Progenitor cell of endocrine pancreas (in vitro differentiated cells): ENCODE data around the gene HEMK1. TPM values are rescaled to one million over a fixed set of nuclear protein-coding genes. Genes with fewer than 3 reads are reported as not detected.

Experiments used
- DNase-seq: peaks from one replicate; pipeline ENCODE4 v3.0.0; 2021; ENCODE audit warnings: low spot score; ENCODE audit not compliant: unreplicated experiment
- H3K27ac Mint-ChIP-seq: 2 replicates; pipeline ENCODE4 v1.8.0; 2021; ENCODE audit warnings: mild to moderate bottlenecking, moderate library complexity, mixed read lengths
- H3K27me3 Mint-ChIP-seq: 2 replicates; pipeline ENCODE4 v1.8.0; 2021; ENCODE audit warnings: mixed read lengths
- H3K36me3 Mint-ChIP-seq: 2 replicates; pipeline ENCODE4 v1.8.0; 2022; ENCODE audit warnings: mixed read lengths; ENCODE audit not compliant: insufficient read depth
- H3K4me1 Mint-ChIP-seq: 2 replicates; pipeline ENCODE4 v1.8.0; 2021; ENCODE audit warnings: low read depth, mixed read lengths
- H3K4me3 Mint-ChIP-seq: 2 replicates; pipeline ENCODE4 v1.8.0; 2021; ENCODE audit warnings: low read depth, mild to moderate bottlenecking, moderate library complexity, mixed read lengths
- H3K9me3 Mint-ChIP-seq: 2 replicates; pipeline ENCODE4 v1.8.0; 2021; ENCODE audit warnings: low read depth, mixed read lengths
- CTCF ChIP-seq: fragments of 200-600 bp; sonication (generic); IDR thresholded peaks from one replicate; pipeline ENCODE4 v1.5.0; 2021; ENCODE audit warnings: antibody characterized with exemption, mild to moderate bottlenecking; ENCODE audit not compliant: unreplicated experiment
- total RNA-seq: library from RNA; stranded (reverse); gene quantifications from 2 replicates; pipeline ENCODE4 v1.2.1, GENCODE V29; 2021

The HEMK1 gene
- total RNA-seq, 1 donor from 2014 or later: 23.7 TPM

- peak overlapping the region; percentile 23 for H3K27ac Mint-ChIP-seq
- no peak for TF ChIP-seq CTCF
- no peak overlapping the region for H3K4me3 Mint-ChIP-seq
These were observed 34.8 kb downstream of the HEMK1 start for GRCh38 chr3:50604110-50604621.

GRCh38 chr3:50604628-50605588 lies 35.6 kb downstream of the HEMK1 start:
- DNase-seq: no peak
- Mint-ChIP-seq H3K36me3 (peaks cover 3% of the 10 kb centered on the region), H3K9me3 (no peaks in the 10 kb centered on the region), H3K27me3 (no peaks in the 10 kb centered on the region), H3K4me1 (peaks cover 31% of the 10 kb centered on the region), H3K4me3 (no peak overlapping the region), H3K27ac (no peak overlapping the region)
- no peak for TF ChIP-seq CTCF

More at GRCh38 chr3:50604110-50604621, 34.8 kb downstream of the HEMK1 start:
- H3K9me3 Mint-ChIP-seq: no peaks in the 10 kb centered on the region
- H3K36me3 Mint-ChIP-seq: peaks cover 3% of the 10 kb centered on the region
- no peaks in the 10 kb centered on the region for H3K27me3 Mint-ChIP-seq
- DNase-seq: no peak
- peaks cover 31% of the 10 kb centered on the region for H3K4me1 Mint-ChIP-seq

GRCh38 chr3:50605901-50606326 lies 36.6 kb downstream of the HEMK1 start:
- no peak for DNase-seq
- no peak for TF ChIP-seq CTCF
- Mint-ChIP-seq H3K27me3 (no peaks in the 10 kb centered on the region), H3K9me3 (no peaks in the 10 kb centered on the region), H3K4me3 (no peak overlapping the region), H3K4me1 (peaks cover 32% of the 10 kb centered on the region), H3K36me3 (peaks cover 3% of the 10 kb centered on the region), H3K27ac (no peak overlapping the region)

DNA sequence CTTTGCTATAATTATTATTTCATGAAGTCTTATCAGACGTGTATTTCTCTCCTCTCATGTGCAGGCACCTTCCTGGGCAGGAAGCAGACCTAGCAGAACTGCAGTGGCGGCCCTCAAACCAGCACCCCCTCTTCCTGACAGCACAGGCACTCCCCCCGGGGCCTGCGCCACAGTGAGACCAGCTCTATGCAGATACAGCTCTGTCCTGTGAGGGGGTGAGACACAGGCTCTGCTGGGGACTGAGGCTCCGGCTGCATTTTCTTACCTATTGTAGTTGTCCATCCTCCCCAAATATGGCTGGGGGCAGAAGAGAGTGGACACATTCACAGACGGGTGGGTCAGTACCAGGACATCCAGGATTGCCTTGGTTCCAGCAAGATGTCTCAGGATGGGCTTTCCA lies 37.3 kb downstream of the HEMK1 start:
- H3K36me3 Mint-ChIP-seq: peaks cover 3% of the 10 kb centered on the region
- H3K27ac Mint-ChIP-seq: no peak overlapping the region
- no peak for DNase-seq
- no peaks in the 10 kb centered on the region for H3K27me3 Mint-ChIP-seq
- TF ChIP-seq CTCF: no peak
- H3K4me3 Mint-ChIP-seq: no peak overlapping the region
- H3K4me1 Mint-ChIP-seq: peaks cover 27% of the 10 kb centered on the region
- no peaks in the 10 kb centered on the region for H3K9me3 Mint-ChIP-seq

DNA sequence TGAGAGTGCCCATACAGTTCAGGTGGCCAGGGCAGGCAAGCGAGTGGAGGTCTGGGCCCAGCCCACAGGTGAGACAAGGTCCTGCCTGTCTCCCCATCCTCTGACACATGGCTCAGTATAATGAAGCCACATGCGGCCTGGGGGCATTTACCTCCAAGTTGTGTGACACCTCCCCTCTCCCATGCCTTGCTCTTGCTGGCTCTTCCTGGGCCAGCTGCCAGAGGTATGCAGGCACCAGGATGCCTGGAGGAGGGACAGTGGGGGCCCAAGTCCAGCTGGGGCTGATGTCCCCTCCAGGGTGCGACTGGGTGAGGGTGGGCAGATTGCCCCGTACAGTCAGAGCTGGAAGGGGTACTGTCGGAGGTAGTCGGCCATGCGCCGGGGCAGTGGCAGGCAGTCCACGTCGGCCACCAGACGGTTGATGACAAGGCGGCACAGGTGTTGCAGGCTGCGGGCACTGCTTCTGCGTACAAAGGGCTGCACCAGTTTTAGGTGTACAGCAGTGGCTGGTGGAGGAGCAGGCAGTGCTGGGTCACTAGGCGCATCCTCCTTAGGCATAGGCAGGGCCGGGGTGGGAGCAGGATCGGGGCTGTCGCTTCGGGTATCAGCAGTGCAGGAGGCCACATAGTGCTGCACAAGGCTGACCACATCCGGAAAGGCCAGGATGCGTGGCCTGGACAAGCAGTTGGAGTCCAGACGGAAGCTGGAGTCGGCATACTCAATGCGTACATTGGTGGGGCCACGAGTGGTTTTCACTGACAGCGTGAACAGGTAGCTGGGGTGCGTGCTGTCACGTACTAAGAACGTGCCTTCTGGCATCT lies 38.2 kb downstream of the HEMK1 start:
- Mint-ChIP-seq H3K36me3 (peaks cover 3% of the 10 kb centered on the region), H3K4me3 (no peak overlapping the region), H3K9me3 (no peaks in the 10 kb centered on the region), H3K4me1 (peaks cover 25% of the 10 kb centered on the region), H3K27me3 (peaks cover 6% of the 10 kb centered on the region), H3K27ac (no peak overlapping the region)
- no peak for TF ChIP-seq CTCF
- DNase-seq: no peak
